ENCODE data around the gene LMNA. TPM values are rescaled to one million over a fixed set of nuclear protein-coding genes. Genes with fewer than 3 reads are reported as not detected.

Gene LMNA
- total RNA-seq, 2 experiments from 2014 or later = 8.5 to 10.3 TPM

GRCh38 chr1:156083800-156084790 lies 30.4 kb upstream of the LMNA start:
- H3K27me3 Mint-ChIP-seq (ENCODE audit: low read depth) = peaks cover 55% of the 10 kb centered on the region
- DNase-seq (no peak), ATAC-seq (no peak)
- CTCF ChIA-PET = interaction anchor here (1.4 to 1.8 kb wide), 2 partner anchors 45 to 141 kb away, joined by 4 read pairs; no protein-coding TSS in a partner anchor
- H3K36me3 Mint-ChIP-seq (ENCODE audit: low read depth) = no peaks in the 10 kb centered on the region
- H3K9me3 Mint-ChIP-seq (ENCODE audit: insufficient read depth) = no peaks in the 10 kb centered on the region
- no peak overlapping the region for H3K27ac Mint-ChIP-seq
- H3K4me3 Mint-ChIP-seq = no peak overlapping the region
- POLR2A ChIA-PET = interaction anchor here (1.7 kb wide), 1 partner anchor 8 kb away, joined by 4 read pairs; no protein-coding TSS in a partner anchor
- peaks cover 7% of the 10 kb centered on the region for H3K4me1 Mint-ChIP-seq (ENCODE audit: low read depth)

GRCh38 chr1:156086256-156086662 lies 28.3 kb upstream of the LMNA start:
- Mint-ChIP-seq H3K4me1 (ENCODE audit: low read depth) (peaks cover 6% of the 10 kb centered on the region), H3K9me3 (ENCODE audit: insufficient read depth) (no peaks in the 10 kb centered on the region), H3K4me3 (no peak overlapping the region), H3K27me3 (ENCODE audit: low read depth) (peaks cover 46% of the 10 kb centered on the region), H3K36me3 (ENCODE audit: low read depth) (no peaks in the 10 kb centered on the region), H3K27ac (no peak overlapping the region)
- DNase-seq (no peak), ATAC-seq (no peak)
- ChIA-PET POLR2A (no interaction called here), CTCF (interaction anchor here (1.6 to 17.6 kb wide), 2 partner anchors 10 to 43 kb away, joined by 7 to 534 read pairs; no protein-coding TSS in a partner anchor)

- Mint-ChIP-seq H3K27me3 (ENCODE audit: low read depth) (peaks cover 43% of the 10 kb centered on the region), H3K36me3 (ENCODE audit: low read depth) (no peaks in the 10 kb centered on the region)
- POLR2A ChIA-PET = no interaction called here
These were observed 24.8 kb upstream of the LMNA start for GRCh38 chr1:156089704-156090103.

DNA sequence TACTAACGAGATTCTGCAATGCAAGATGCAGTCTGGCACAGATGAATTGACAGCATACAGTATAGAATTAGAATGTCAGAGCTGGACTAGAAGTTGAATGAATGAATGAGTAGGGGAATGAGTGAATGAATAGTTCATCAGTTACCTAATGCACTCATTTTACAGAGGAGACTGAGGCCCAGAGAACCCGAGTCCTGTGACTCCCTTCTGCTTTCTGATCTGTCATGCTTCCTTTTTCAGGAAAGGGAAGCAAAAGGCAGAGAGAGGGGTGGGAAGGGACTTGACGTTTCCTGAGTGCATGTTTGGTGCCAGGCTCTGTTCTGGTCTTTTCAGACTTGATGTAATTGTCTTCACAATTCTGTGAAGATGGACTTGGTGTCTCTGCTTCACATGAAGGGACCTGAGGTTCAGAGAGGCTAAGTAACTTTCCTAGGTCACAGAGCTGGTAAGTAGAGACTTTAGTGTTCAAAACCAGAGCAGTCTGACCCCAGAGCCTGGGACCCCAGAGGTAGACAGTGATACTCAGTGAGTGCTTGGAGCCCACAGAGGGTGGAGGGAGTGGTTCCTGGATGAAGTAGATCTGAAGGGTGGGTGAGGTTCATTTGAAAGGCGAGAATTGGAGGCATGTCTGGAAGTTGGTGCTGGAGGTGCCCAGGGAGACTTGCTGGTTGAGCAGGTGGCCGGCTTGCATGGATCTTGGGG lies 24.2 kb upstream of the LMNA start:
- ChIA-PET POLR2A (no interaction called here), CTCF (interaction anchor here (0.9 to 17.6 kb wide), 19 partner anchors 9 to 231 kb away, joined by 3 to 534 read pairs (median 5); partner anchors contain the start of genes LMNA and SMG5)
- Mint-ChIP-seq H3K9me3 (ENCODE audit: insufficient read depth) (no peaks in the 10 kb centered on the region), H3K4me3 (no peak overlapping the region), H3K27me3 (ENCODE audit: low read depth) (peaks cover 41% of the 10 kb centered on the region), H3K27ac (no peak overlapping the region), H3K4me1 (ENCODE audit: low read depth) (peaks cover 9% of the 10 kb centered on the region), H3K36me3 (ENCODE audit: low read depth) (no peaks in the 10 kb centered on the region)
- no peak for DNase-seq
- peak; percentile 22 for ATAC-seq

More at GRCh38 chr1:156089704-156090103, 24.8 kb upstream of the LMNA start:
- Mint-ChIP-seq H3K4me1 (ENCODE audit: low read depth) (peaks cover 6% of the 10 kb centered on the region), H3K9me3 (ENCODE audit: insufficient read depth) (no peaks in the 10 kb centered on the region), H3K27ac (no peak overlapping the region), H3K4me3 (no peak overlapping the region)
- ATAC-seq (no peak), DNase-seq (no peak)
- CTCF ChIA-PET = interaction anchor here (1.3 to 17.6 kb wide), 7 partner anchors 9 to 64 kb away, joined by 3 to 534 read pairs (median 7); no protein-coding TSS in a partner anchor

DNA sequence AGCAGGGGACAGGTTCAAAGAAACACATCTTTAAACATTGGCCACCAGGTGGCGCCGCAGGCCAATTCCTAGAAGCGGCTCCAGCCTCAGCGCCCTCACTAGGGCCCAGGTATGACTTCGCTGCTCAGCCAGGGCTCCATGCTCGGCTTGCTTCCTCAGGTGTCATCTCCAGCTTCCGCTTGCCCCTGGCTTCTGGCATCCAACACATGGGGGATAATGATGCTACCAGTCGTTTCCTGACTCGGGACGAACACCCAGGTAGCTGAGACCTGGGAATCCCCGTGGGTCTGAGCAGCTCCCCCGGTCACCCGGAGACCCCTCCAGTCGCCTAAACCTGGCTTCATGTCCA lies 23.7 kb upstream of the LMNA start:
- Mint-ChIP-seq H3K36me3 (ENCODE audit: low read depth) (no peaks in the 10 kb centered on the region), H3K4me3 (no peak overlapping the region), H3K4me1 (ENCODE audit: low read depth) (peaks cover 15% of the 10 kb centered on the region), H3K27me3 (ENCODE audit: low read depth) (peaks cover 38% of the 10 kb centered on the region), H3K9me3 (ENCODE audit: insufficient read depth) (no peaks in the 10 kb centered on the region), H3K27ac (no peak overlapping the region)
- ChIA-PET CTCF (interaction anchor here (0.6 to 17.6 kb wide), 24 partner anchors 8 to 230 kb away, joined by 3 to 534 read pairs (median 4); partner anchors contain the start of genes LMNA and SMG5), POLR2A (no interaction called here)
- ATAC-seq = peak; percentile 98
- peak; percentile 92 for DNase-seq

GRCh38 chr1:156091610-156092009 lies 22.9 kb upstream of the LMNA start:
- ChIA-PET POLR2A (no interaction called here), CTCF (interaction anchor here (0.7 to 17.6 kb wide), 17 partner anchors 8 to 230 kb away, joined by 3 to 534 read pairs (median 5); partner anchors contain the start of genes LMNA and SMG5)
- no peak overlapping the region for H3K4me3 Mint-ChIP-seq
- ATAC-seq = no peak
- H3K27me3 Mint-ChIP-seq (ENCODE audit: low read depth) = peaks cover 33% of the 10 kb centered on the region
- H3K27ac Mint-ChIP-seq = no peak overlapping the region
- H3K9me3 Mint-ChIP-seq (ENCODE audit: insufficient read depth) = no peaks in the 10 kb centered on the region
- H3K4me1 Mint-ChIP-seq (ENCODE audit: low read depth) = peaks cover 18% of the 10 kb centered on the region
- no peak for DNase-seq
- no peaks in the 10 kb centered on the region for H3K36me3 Mint-ChIP-seq (ENCODE audit: low read depth)

DNA sequence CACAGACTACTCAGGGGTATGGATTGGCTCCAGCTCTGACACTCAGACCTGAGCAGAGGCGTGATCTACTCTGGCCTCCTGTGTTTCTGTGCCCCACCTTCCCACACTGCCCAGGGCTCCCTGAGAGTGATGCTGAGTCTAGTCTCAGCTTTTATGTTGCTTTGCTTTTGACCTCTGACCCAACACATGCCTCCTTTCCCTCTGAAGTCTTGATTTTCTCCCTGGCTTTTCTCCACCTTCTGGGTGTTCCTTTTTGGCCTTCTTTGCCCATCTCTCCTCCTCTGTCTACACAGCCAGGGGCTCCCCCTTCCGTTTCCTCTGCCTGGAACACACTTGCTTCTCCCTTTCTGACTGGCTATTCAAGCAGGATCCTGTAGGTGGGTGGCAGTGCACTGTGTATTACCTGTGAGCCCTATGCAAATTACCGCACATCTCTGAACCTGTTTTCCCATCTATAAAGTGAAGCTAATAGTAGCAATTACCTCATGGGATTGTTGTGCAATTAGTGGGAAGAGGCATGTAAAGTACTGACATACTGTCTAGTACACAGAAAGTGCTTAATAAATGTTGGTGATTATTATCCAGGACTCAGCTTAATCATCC lies 18.5 kb upstream of the LMNA start:
- H3K4me1 Mint-ChIP-seq (ENCODE audit: low read depth) = peaks cover 36% of the 10 kb centered on the region
- no peaks in the 10 kb centered on the region for H3K9me3 Mint-ChIP-seq (ENCODE audit: insufficient read depth)
- H3K27ac Mint-ChIP-seq = no peak overlapping the region
- CTCF ChIA-PET = interaction anchor here (0.7 to 17.6 kb wide), 24 partner anchors 10 to 349 kb away, joined by 3 to 534 read pairs (median 4); partner anchors contain the start of genes LMNA and SSR2
- H3K4me3 Mint-ChIP-seq = peak overlapping the region; percentile 0
- POLR2A ChIA-PET = interaction anchor here (1.1 to 5.4 kb wide), 3 partner anchors 10 to 186 kb away, joined by 5 to 44 read pairs (median 5); partner anchors contain the start of gene SMG5
- ATAC-seq (no peak), DNase-seq (no peak)
- peaks cover 44% of the 10 kb centered on the region for H3K27me3 Mint-ChIP-seq (ENCODE audit: low read depth)
- no peaks in the 10 kb centered on the region for H3K36me3 Mint-ChIP-seq (ENCODE audit: low read depth)

DNA sequence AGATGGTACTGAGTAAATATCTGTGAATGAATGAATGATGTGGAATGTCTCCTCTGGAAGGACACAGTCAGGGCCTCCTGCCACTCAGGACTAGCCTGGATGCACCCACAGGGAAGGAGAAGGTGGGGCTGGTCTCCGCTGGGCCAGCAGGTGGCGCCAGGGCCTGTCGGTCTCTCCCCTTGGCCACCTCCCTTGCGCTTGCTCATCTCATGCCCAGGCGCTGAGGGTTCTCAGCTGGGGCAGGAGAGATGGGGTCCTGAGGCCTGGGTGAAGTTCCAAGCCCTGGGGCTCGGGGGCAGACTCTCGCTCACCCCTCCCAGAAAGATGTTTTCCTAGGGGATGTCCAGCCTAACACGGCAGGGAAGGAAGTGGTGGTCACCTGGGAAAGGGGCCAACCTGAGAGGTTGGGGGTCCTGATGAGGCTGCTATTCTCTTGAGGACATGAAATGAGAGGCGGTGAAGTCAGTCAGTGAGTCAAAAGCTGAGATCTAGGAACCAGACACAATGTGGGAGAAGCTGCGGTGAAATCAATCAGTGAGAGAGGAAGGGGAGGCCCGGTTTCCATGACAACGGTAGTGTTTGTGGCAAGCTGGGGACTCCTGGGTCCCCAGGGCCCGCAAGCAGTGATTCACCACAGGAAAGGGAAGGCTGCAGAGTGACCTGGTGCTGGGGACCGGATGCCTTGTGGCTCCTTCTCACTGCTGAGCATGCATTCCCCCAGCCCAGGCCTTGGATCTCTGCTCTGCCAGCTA lies 17.7 kb upstream of the LMNA start:
- peak overlapping the region; percentile 0 for H3K4me3 Mint-ChIP-seq
- H3K27me3 Mint-ChIP-seq (ENCODE audit: low read depth) = peaks cover 47% of the 10 kb centered on the region
- peaks cover 36% of the 10 kb centered on the region for H3K4me1 Mint-ChIP-seq (ENCODE audit: low read depth)
- H3K9me3 Mint-ChIP-seq (ENCODE audit: insufficient read depth) = no peaks in the 10 kb centered on the region
- peak overlapping the region; percentile 33 for H3K27ac Mint-ChIP-seq
- POLR2A ChIA-PET = interaction anchor here (1.0 to 5.4 kb wide), 5 partner anchors 9 to 185 kb away, joined by 3 to 44 read pairs (median 5); partner anchors contain the start of genes LMNA and SMG5
- peak; percentile 85 for DNase-seq
- peak; percentile 86 for ATAC-seq
- no peaks in the 10 kb centered on the region for H3K36me3 Mint-ChIP-seq (ENCODE audit: low read depth)
- CTCF ChIA-PET = interaction anchor here (0.7 to 17.6 kb wide), 34 partner anchors 8 to 348 kb away, joined by 3 to 534 read pairs (median 4); partner anchors contain the start of genes LMNA and SMG5

GRCh38 chr1:156097499-156098178 lies 16.9 kb upstream of the LMNA start:
- Mint-ChIP-seq H3K27ac (no peak overlapping the region), H3K4me1 (ENCODE audit: low read depth) (peaks cover 36% of the 10 kb centered on the region), H3K36me3 (ENCODE audit: low read depth) (no peaks in the 10 kb centered on the region), H3K27me3 (ENCODE audit: low read depth) (peaks cover 42% of the 10 kb centered on the region), H3K4me3 (no peak overlapping the region), H3K9me3 (ENCODE audit: insufficient read depth) (no peaks in the 10 kb centered on the region)
- DNase-seq (no peak), ATAC-seq (peak; percentile 4)
- ChIA-PET CTCF (interaction anchor here (0.7 to 17.6 kb wide), 27 partner anchors 7 to 348 kb away, joined by 3 to 534 read pairs (median 4); partner anchors contain the start of genes LMNA and SMG5), POLR2A (interaction anchor here (1.0 to 5.4 kb wide), 4 partner anchors 17 to 184 kb away, joined by 3 to 44 read pairs (median 6); partner anchors contain the start of genes LMNA and SMG5)

GRCh38 chr1:156098784-156099183 lies 15.7 kb upstream of the LMNA start:
- Mint-ChIP-seq H3K27ac (no peak overlapping the region), H3K4me1 (ENCODE audit: low read depth) (peaks cover 45% of the 10 kb centered on the region), H3K27me3 (ENCODE audit: low read depth) (peaks cover 38% of the 10 kb centered on the region), H3K9me3 (ENCODE audit: insufficient read depth) (no peaks in the 10 kb centered on the region), H3K36me3 (ENCODE audit: low read depth) (no peaks in the 10 kb centered on the region), H3K4me3 (no peak overlapping the region)
- no peak for DNase-seq
- CTCF ChIA-PET = interaction anchor here (0.7 to 17.6 kb wide), 9 partner anchors 8 to 260 kb away, joined by 3 to 534 read pairs (median 9); partner anchors contain the start of gene LMNA
- no peak for ATAC-seq
- POLR2A ChIA-PET = interaction anchor here (2.6 to 5.4 kb wide), 2 partner anchors 16 to 28 kb away, joined by 8 to 44 read pairs; partner anchors contain the start of gene LMNA

Data from activated CD8-positive, alpha-beta T cell treated with anti-CD3 and anti-CD28 coated beads, Interleukin-2, amount 10 ng/mL, durations not matched to agents 7 days and 5 days (primary cell).